ENCODE data around the gene GADD45G. TPM values are rescaled to one million over a fixed set of nuclear protein-coding genes. Genes with fewer than 3 reads are reported as not detected.

GADD45G gene
- total RNA-seq, 1 experiment from 2014 or later = 10.6 TPM

GRCh38 chr9:89564346-89564878, 40.4 kb upstream of the GADD45G start:
- POLR2A ChIA-PET = interaction anchor here (0.9 kb wide), 1 partner anchor 16 kb away, joined by 3 read pairs; no protein-coding TSS in a partner anchor
- Mint-ChIP-seq H3K9me3 (peaks cover 5% of the 10 kb centered on the region), H3K4me3 (no peak overlapping the region), H3K4me1 (peaks cover 14% of the 10 kb centered on the region), H3K27ac (peak overlapping the region; percentile 46; the same call in 1 of the 2 replicates), H3K36me3 (peaks cover 3% of the 10 kb centered on the region), H3K27me3 (ENCODE audit: low read depth) (no peaks in the 10 kb centered on the region)
- CTCF ChIA-PET = interaction anchor here (0.6 to 3.0 kb wide), 28 partner anchors 9 to 578 kb away, joined by 3 to 36 read pairs (median 4); no protein-coding TSS in a partner anchor
- TF ChIP-seq ATF6 (CRISPR knock-in tag; IDR thresholded peaks at IDR 0.05) (no peak), NFATC4 (CRISPR knock-in tag; IDR thresholded peaks at IDR 0.05) (no peak), ZNF263 (CRISPR knock-in tag; IDR thresholded peaks at IDR 0.05; ENCODE audit: low read depth) (no peak), CTCF (IDR thresholded peaks at IDR 0.05) (peak; percentile 29; the same call in 1 of the 2 replicates), ZBTB21 (CRISPR knock-in tag; IDR thresholded peaks at IDR 0.05; ENCODE audit: borderline replicate concordance) (0 out of 2 replicates have a peak, but pooled peaks have one; percentile 26), FOXP1 (CRISPR knock-in tag; IDR thresholded peaks at IDR 0.05; ENCODE audit: borderline replicate concordance) (peak; percentile 41; the same call in 1 of the 2 replicates)
- DNase-seq (ENCODE audit: low spot score) = peak; percentile 63
- ATAC-seq = peak; percentile 98

GRCh38 chr9:89567649-89568048, 37.2 kb upstream of the GADD45G start:
- ChIA-PET POLR2A (no interaction called here), CTCF (interaction anchor here (1.9 to 2.9 kb wide), 2 partner anchors 26 to 138 kb away, joined by 9 to 11 read pairs; no protein-coding TSS in a partner anchor)
- H3K36me3 Mint-ChIP-seq = peaks cover 3% of the 10 kb centered on the region
- no peak overlapping the region for H3K27ac Mint-ChIP-seq
- no peaks in the 10 kb centered on the region for H3K27me3 Mint-ChIP-seq (ENCODE audit: low read depth)
- DNase-seq (ENCODE audit: low spot score) (no peak), ATAC-seq (no peak)
- H3K4me3 Mint-ChIP-seq = no peak overlapping the region
- H3K9me3 Mint-ChIP-seq = peaks cover 5% of the 10 kb centered on the region
- peaks cover 14% of the 10 kb centered on the region for H3K4me1 Mint-ChIP-seq
- TF ChIP-seq E2F5 (CRISPR knock-in tag; IDR thresholded peaks at IDR 0.05) (no peak), FOXP4 (CRISPR knock-in tag; IDR thresholded peaks at IDR 0.05) (no peak), TP53 (CRISPR knock-in tag; IDR thresholded peaks at IDR 0.05) (no peak), OVOL2 (CRISPR knock-in tag; IDR thresholded peaks at IDR 0.05; ENCODE audit: borderline replicate concordance) (no peak), ZNF232 (CRISPR knock-in tag; IDR thresholded peaks at IDR 0.05) (no peak), ZNF512 (CRISPR knock-in tag; IDR thresholded peaks at IDR 0.05; ENCODE audit: borderline replicate concordance) (no peak), RELA (CRISPR knock-in tag; IDR thresholded peaks at IDR 0.05; ENCODE audit: borderline replicate concordance) (no peak), ZBTB21 (CRISPR knock-in tag; IDR thresholded peaks at IDR 0.05; ENCODE audit: borderline replicate concordance) (no peak), MLX (CRISPR knock-in tag; IDR thresholded peaks at IDR 0.05) (no peak), EMX1 (CRISPR knock-in tag; IDR thresholded peaks at IDR 0.05) (no peak), PRDM15 (CRISPR knock-in tag; IDR thresholded peaks at IDR 0.05) (no peak), HMGXB4 (CRISPR knock-in tag; IDR thresholded peaks at IDR 0.05) (no peak), GRHL2 (CRISPR knock-in tag; IDR thresholded peaks at IDR 0.05; ENCODE audit: insufficient replicate concordance, severe bottlenecking) (no peak), GTF2I (CRISPR knock-in tag; conservative IDR thresholded peaks at IDR 0.05) (no peak)
